GM10266 (cell line): ENCODE measurements around the gene KEL.

Experiments used
- DNase-seq: peaks from one replicate; pipeline ENCODE4 v3.0.0; 2012; ENCODE audit errors: extremely low spot score
- TF ChIP-seq, protein P1 (sequence below): IDR thresholded peaks from 2 replicates; pipeline ENCODE4 v1.5.1; 2012; ENCODE audit warnings: mild to moderate bottlenecking, low read depth; ENCODE audit not compliant: control insufficient read depth, insufficient read depth; ENCODE audit errors: missing control alignments

The KEL gene

DNA sequence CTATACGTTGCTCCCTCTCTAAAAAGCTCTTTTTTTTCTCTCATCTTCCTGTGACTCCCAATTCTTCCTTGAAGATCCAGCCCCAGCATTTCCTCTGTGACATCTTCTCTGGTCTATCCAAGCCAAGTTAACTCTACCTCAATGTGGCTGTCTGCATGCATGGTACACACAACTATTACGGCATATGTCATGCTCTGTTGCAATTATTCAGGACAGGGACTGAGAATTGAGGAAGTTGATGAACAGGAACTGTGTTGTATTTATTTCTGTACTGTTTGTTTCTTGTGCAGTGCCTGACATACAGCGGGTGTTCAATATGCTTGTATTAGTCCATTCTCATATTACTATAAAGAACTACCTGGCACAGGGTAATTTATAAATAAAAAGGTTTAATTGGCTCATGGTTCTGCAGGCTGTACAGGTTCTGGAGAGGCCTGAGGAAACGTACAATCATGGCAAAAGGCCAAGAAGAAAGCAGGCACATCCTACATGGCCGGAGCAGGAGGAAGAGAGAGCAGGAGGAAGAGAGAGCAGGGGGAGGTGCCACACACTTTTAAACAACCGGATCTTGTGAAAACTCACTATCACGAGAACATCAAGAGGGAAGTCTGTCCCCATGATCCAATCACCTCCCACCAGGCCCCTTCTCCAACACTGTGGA is 34.9 kb downstream of the KEL start:
- TF ChIP-seq, protein P1, sequence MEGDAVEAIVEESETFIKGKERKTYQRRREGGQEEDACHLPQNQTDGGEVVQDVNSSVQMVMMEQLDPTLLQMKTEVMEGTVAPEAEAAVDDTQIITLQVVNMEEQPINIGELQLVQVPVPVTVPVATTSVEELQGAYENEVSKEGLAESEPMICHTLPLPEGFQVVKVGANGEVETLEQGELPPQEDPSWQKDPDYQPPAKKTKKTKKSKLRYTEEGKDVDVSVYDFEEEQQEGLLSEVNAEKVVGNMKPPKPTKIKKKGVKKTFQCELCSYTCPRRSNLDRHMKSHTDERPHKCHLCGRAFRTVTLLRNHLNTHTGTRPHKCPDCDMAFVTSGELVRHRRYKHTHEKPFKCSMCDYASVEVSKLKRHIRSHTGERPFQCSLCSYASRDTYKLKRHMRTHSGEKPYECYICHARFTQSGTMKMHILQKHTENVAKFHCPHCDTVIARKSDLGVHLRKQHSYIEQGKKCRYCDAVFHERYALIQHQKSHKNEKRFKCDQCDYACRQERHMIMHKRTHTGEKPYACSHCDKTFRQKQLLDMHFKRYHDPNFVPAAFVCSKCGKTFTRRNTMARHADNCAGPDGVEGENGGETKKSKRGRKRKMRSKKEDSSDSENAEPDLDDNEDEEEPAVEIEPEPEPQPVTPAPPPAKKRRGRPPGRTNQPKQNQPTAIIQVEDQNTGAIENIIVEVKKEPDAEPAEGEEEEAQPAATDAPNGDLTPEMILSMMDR = no peak
- no peak for DNase-seq

DNA sequence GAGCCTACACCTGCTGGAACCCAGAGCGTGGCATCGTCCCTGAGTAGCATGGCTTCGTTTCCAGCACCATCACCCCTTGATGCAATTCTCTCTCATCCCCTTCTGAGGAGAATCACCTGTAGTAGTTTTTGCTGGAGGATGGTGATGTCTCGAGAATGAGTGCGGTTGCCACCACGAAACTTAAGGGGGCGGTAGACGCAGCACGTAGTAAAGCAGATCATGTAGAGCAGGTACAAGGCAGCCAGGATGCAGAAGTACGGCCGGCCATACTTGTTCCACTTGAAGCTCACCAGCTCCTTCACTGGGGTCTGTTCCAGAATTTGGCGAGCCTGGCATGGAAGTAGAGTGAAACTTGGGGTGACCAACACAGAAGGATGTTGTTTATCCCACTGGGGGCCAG is 36.8 kb downstream of the KEL start:
- TF ChIP-seq, protein P1 = no peak
- no peak for DNase-seq

DNA sequence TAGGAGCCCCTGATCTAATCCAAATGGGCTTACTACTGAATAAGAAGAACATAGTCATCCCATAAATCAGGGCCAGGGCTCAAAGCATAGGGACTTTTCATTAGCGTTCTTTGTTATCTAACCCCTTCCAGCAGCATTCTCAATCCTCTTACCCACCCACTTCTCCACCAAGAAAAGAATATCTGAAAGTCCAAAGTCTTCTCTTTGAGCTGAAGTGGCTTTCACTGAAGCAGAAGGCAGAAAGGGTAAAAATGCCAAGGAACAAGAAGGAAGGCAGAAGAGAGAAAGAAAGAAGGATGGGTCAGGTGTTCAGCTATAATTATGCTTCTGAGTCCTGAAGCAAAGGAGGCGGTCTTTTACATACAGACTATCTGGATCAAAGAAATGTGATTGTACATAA is 38.8 kb downstream of the KEL start:
- TF ChIP-seq, protein P1 = no peak
- no peak for DNase-seq

DNA sequence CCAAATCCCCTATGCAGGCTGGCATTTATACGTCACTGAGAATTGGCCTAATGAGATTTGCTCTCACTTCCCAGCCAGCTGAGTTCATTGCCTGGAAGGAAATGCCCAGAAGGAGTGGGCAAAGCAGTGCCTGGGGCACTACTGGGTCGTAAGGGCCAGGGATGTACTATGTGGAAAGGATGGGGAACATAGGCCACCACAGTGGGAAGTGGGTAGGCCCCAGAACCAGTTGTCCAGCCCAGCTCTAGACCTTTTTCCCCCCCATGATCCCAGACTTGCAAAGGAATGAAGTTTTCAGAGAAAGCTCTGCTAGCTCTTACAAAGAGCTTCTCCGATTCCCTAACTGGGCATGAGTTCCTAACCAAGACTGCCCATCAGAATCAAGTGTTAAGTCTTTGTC is 42.5 kb downstream of the KEL start:
- TF ChIP-seq, protein P1 = no peak
- no peak for DNase-seq

DNA sequence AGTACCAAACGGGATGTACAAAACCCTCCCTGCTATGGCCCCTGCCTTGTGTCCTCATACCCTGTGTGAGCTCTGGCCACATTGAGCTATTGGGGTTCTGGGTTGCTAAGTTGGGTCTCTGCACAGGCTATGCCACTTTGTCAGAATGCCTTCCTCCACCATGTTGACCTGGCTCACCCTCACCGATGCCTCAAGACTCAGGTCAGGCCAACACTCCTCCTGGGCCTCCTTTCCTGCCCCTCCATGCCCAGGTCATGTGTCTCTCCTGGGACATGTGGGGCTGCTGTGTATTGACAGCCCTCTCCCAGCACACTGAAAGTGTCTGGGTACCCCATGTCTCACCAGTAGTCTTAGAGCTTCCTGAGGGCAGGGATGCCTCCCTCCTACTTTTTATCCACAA is 43.3 kb downstream of the KEL start:
- DNase-seq = no peak
- TF ChIP-seq, protein P1 = no peak

DNA sequence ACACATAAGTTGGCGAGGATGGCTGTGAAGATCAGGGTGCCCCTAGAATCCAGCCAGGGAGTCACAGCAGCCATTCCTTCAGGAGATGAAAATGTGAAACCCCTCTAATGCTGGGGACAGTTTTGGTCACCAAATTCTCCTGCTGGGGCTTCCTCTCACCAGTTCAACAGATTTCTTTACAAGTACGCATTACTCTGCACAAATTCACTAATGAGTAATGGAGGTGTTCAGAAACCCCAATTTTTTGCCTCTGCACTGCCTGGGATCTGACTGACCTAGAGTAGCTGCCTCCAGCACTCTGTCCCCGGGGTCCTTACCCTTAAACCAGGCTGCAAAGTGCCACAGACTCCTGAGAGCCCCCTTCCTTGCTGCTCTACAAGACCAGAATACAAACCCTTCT is 44.7 kb downstream of the KEL start:
- DNase-seq = no peak
- TF ChIP-seq, protein P1 = no peak

DNA sequence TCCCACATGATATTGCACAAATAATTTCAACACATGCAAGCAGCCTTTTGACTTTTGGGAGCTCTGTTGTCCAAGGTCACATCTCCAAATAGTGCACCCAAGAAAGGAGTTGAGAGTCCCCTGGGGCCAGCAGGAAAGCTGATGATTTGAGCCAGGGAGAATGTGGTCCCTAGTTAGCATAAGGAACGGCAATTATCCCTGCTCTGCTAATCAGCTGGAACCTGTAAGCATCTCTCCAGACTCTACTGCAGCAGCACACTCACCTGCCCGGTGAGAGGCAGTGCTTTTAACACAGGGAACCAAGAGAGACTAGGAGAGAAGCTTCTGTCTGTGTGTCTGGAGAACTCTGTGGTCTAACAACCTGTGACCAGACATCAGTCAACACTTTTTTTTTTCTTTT is 45.7 kb downstream of the KEL start:
- TF ChIP-seq, protein P1 = no peak
- no peak for DNase-seq
